ENCODE data around the gene GPR42.
"Not testable (repeated sequence)": the region's sequence is repeated elsewhere in the genome, so short reads cannot be mapped to it uniquely, and the experiment has no call there.

The GPR42 gene

GRCh38 chr19:35347171-35347929 is 23.5 kb upstream of the GPR42 start, which contains the start of gene FFAR1:
Gene FFAR1, plus strand, starts transcription at chr19:35347902. Its CDS starts 3,650 bp downstream, at chr19:35351552.
- DNase-seq (ENCODE audit: low read depth): no peak

- no peak for DNase-seq (ENCODE audit: low read depth)
These were observed 23.0 kb upstream of the GPR42 start for GRCh38 chr19:35347930-35348298.

GRCh38 chr19:35348911-35349611 is 21.8 kb upstream of the GPR42 start:
- no peak for DNase-seq (ENCODE audit: low read depth)

GRCh38 chr19:35349614-35350521 is 21.0 kb upstream of the GPR42 start:
- DNase-seq (ENCODE audit: low read depth): no peak

GRCh38 chr19:35350591-35350990 is 20.3 kb upstream of the GPR42 start:
- DNase-seq (ENCODE audit: low read depth): no peak

GRCh38 chr19:35351411-35352176 is 19.3 kb upstream of the GPR42 start:
- no peak for DNase-seq (ENCODE audit: low read depth)

- DNase-seq (ENCODE audit: low read depth): no peak
These were observed 18.8 kb upstream of the GPR42 start for GRCh38 chr19:35352177-35352447.

- peak; percentile 30 for DNase-seq (ENCODE audit: low read depth)
These were observed 18.2 kb upstream of the GPR42 start for GRCh38 chr19:35352448-35353304.

- no peak for DNase-seq (ENCODE audit: low read depth)
These were observed 17.2 kb upstream of the GPR42 start for GRCh38 chr19:35353635-35354034.

GRCh38 chr19:35354898-35355297 is 16.0 kb upstream of the GPR42 start:
- no peak for DNase-seq (ENCODE audit: low read depth)

- DNase-seq (ENCODE audit: low read depth): no peak
These were observed 14.9 kb upstream of the GPR42 start for GRCh38 chr19:35355791-35356460.

GRCh38 chr19:35357867-35358573 is 12.8 kb upstream of the GPR42 start, which contains the start of gene FFAR3:
Gene FFAR3, plus strand, starts transcription at chr19:35358460. Its CDS starts 431 bp downstream, at chr19:35358891.
- DNase-seq (ENCODE audit: low read depth): no peak

GRCh38 chr19:35358834-35359233 is 12.0 kb upstream of the GPR42 start:
- not testable (repeated sequence) for DNase-seq (ENCODE audit: low read depth)

- DNase-seq (ENCODE audit: low read depth): not testable (repeated sequence)
These were observed 11.5 kb upstream of the GPR42 start for GRCh38 chr19:35359395-35359794.

- DNase-seq (ENCODE audit: low read depth): not testable (repeated sequence)
These were observed 10.8 kb upstream of the GPR42 start for GRCh38 chr19:35360081-35360480.

- DNase-seq (ENCODE audit: low read depth): no peak
These were observed 9.9 kb upstream of the GPR42 start for GRCh38 chr19:35360880-35361420.

- DNase-seq (ENCODE audit: low read depth): no peak
These were observed 8.4 kb upstream of the GPR42 start for GRCh38 chr19:35362261-35363000.

GRCh38 chr19:35363001-35363590 is 7.8 kb upstream of the GPR42 start:
- no peak for DNase-seq (ENCODE audit: low read depth)

All from CMK (cell line).